Measurements from ENCODE around the gene HLA-DOB. TPM values are rescaled to one million over a fixed set of nuclear protein-coding genes. Genes with fewer than 3 reads are reported as not detected.

The HLA-DOB gene
- total and polyA plus RNA-seq, 10 donors, result 30.7 to 179 (median 48.2) TPM

DNA sequence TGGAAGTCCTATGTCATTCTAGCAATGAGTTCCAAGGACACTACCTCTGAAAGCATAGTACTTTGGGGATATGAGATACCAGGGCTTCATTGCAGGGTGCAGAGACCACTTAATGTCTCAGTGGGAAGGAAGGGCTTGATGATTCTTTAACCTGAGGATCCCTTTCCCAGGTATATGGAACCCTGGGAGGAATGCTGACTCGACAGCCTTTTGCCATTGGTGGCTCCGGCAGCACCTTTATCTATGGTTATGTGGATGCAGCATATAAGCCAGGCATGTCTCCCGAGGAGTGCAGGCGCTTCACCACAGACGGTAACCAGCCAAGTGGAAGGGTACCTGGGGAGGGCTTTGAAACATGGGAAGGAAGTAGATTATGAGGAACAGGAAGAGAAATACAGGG is 41.4 kb upstream of the HLA-DOB start:
- WGBS, 5 donors, result 70 to 74% (median 71%) methylated on average over 5 of the region's 5 CpGs
- Histone ChIP-seq H3K4me3 (peak overlapping the region in 1 of 8 donors; percentile 26), H3K27me3 (replicated peaks in 1 of 7) (no peaks in the 10 kb centered on the region), H3K27ac (peak overlapping the region in 6 of 8 donors; percentile 37 to 94 (median 54)), H3K4me1 (peaks cover 31 to 85% (median 53%) of the 10 kb centered on the region in 6 donors), H3K9me3 (no peaks in the 10 kb centered on the region), H3K36me3 (peaks cover 2 to 71% (median 50%) of the 10 kb centered on the region in 6 donors)
- TF ChIP-seq POLR2AphosphoS5 (IDR thresholded peaks at IDR 0.05) (no peak), POLR2A (IDR thresholded peaks at IDR 0.05) (no peak)
- intact Hi-C loops (cut with DNase I; ENCODE audit: low total_unique reads), result no loop called here
- no peak for DNase-seq

DNA sequence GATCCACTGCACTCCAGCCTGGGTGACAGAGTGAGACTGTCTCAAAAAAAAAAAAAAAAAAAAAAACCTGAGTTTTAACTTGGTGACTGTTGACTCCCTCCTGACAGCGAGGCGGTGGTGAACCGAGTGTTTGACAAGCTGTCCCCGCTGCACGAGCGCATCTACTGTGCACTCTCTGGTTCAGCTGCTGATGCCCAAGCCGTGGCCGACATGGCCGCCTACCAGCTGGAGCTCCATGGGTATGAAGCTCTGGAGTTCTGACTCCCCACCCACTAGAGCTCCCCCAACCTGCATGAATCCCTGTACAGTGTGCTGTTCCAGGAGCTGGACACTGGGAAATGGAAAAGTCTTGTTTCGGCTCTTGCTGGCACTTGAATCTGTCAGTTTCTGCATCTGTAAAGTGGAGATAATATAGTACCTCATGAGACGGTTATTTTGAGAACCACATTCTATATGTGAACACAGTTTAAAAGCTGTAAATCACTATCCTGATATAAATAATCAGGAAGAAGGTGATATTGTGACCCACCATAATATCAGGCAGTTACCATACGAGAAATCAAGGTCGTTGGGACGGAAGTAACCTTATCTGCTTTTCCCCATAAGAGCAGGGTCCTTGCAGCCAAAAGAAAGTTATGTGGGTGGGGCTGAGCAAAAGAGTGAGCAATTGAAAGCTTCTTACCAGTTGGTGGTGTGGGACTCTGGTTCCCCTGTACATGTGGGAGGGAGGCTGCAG is 40.5 kb upstream of the HLA-DOB start:
- H3K27me3 ChIP-seq (replicated peaks in 1 of 7), result no peaks in the 10 kb centered on the region
- H3K4me3 ChIP-seq, result peak overlapping the region in 1 of 8 donors; percentile 26
- TF ChIP-seq POLR2A (IDR thresholded peaks at IDR 0.05) (no peak), POLR2AphosphoS5 (IDR thresholded peaks at IDR 0.05) (peak in 1 of 3 donors; percentile 9)
- TF ChIP-seq, protein P1, sequence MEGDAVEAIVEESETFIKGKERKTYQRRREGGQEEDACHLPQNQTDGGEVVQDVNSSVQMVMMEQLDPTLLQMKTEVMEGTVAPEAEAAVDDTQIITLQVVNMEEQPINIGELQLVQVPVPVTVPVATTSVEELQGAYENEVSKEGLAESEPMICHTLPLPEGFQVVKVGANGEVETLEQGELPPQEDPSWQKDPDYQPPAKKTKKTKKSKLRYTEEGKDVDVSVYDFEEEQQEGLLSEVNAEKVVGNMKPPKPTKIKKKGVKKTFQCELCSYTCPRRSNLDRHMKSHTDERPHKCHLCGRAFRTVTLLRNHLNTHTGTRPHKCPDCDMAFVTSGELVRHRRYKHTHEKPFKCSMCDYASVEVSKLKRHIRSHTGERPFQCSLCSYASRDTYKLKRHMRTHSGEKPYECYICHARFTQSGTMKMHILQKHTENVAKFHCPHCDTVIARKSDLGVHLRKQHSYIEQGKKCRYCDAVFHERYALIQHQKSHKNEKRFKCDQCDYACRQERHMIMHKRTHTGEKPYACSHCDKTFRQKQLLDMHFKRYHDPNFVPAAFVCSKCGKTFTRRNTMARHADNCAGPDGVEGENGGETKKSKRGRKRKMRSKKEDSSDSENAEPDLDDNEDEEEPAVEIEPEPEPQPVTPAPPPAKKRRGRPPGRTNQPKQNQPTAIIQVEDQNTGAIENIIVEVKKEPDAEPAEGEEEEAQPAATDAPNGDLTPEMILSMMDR (IDR thresholded peaks at IDR 0.05 in 8 of 11, conservative IDR thresholded peaks at IDR 0.05 in 3 of 11), result no peak
- intact Hi-C loops (cut with DNase I; ENCODE audit: low total_unique reads), result no loop called here
- peaks cover 31 to 83% (median 55%) of the 10 kb centered on the region in 6 donors for H3K4me1 ChIP-seq
- peak overlapping the region in 5 of 8 donors; percentile 25 to 99 (median 49) for H3K27ac ChIP-seq
- WGBS, 5 donors, result 76 to 88% (median 83%) methylated on average over 14 of the region's 14 CpGs
- no peaks in the 10 kb centered on the region for H3K9me3 ChIP-seq
- DNase-seq, result no peak
- peaks cover 2 to 69% (median 50%) of the 10 kb centered on the region in 6 donors for H3K36me3 ChIP-seq

DNA sequence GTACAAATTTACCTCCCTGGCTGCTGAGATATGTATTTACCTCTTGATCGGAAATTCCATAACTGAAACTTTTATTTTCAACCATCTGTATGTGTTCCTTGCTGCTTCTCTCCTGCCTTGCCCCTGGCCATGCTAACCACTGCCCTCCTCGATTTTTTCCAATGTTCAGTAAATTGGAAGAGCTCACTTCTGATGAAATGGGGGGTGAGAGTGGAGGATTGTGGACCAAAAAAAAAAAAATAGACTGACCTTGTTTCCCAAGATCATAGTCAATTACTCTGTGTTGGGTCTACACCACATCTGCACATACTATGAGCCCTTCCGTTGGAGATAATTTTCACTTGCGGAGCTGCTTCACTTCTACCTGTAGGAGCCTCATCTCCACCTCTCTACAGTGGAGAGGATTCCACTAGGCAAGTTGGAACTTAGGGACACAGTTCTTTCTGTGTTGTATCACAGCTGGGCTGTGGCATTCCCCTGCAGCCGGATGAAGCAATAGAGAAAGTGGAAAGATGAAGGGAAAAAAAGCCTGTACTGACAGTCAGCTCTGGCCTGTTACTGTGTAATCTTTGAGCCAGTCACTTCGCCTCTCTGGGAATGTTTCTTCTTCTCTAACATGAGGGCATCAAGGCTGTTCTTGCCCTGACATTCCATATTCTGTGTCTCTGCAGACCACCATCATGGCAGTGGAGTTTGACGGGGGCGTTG is 38.8 kb upstream of the HLA-DOB start:
- whole genome bisulfite sequencing, 5 donors, result 50 to 79% (median 68%) methylated on average over 8 of the region's 8 CpGs
- Histone ChIP-seq H3K27me3 (replicated peaks in 1 of 7) (no peaks in the 10 kb centered on the region), H3K4me3 (peak overlapping the region; percentile 68 to 99 (median 96)), H3K4me1 (peaks cover 45 to 83% (median 67%) of the 10 kb centered on the region in 6 donors), H3K36me3 (peaks cover 0 to 69% (median 53%) of the 10 kb centered on the region in 6 donors), H3K27ac (peak overlapping the region; percentile 94 to 100 (median 99)), H3K9me3 (no peaks in the 10 kb centered on the region)
- no peak for DNase-seq
- no peak for TF ChIP-seq POLR2A (IDR thresholded peaks at IDR 0.05)
- TF ChIP-seq POLR2AphosphoS5 (IDR thresholded peaks at IDR 0.05), result no peak
- TF ChIP-seq, protein P1 (IDR thresholded peaks at IDR 0.05 in 8 of 11, conservative IDR thresholded peaks at IDR 0.05 in 3 of 11), result no peak
- intact Hi-C loops (cut with DNase I; ENCODE audit: low total_unique reads), result no loop called here

DNA sequence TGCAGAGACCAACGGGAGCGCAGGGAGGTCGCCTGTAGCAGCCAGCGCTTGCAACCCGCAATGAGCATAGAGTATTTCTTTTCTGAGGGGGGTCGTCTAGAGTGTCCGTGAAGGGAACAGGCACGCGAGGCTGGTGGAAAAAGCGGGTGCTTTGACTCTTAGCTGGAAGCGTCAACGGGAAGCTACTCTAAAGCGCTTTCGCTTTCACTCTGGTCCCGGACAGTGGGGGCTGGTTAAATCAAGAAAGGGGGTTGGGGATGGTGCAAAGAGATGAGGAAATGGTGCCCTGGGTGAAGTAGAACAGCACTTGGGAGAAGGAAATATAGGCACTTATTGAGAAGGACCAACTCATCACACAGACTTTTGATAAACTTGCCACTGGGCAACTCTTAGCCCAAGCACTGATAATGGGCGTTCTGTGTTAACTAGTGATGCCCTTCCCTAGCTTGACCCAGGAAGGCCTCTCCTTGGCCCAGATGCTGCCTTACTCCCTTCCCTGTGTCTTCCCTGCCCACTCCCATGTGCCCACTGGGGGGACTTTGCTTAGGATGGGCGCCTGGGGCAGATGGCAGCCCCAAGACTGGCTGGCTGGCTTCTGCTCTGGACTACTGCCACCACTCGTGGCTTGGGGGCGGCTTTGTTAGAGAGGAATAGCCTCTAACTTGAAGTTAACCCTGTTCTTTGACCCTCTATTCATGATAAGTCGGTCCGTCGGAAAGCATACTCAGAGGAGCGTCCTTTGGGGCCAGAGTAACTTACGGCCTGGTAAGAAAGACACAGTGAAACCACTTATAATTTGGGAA is 37.8 kb upstream of the HLA-DOB start:
- Histone ChIP-seq H3K36me3 (peaks cover 0 to 69% (median 53%) of the 10 kb centered on the region in 6 donors), H3K27me3 (replicated peaks in 1 of 7) (no peaks in the 10 kb centered on the region), H3K27ac (peak overlapping the region; percentile 94 to 100 (median 99)), H3K4me3 (peak overlapping the region; percentile 68 to 99 (median 96)), H3K4me1 (peaks cover 51 to 85% (median 75%) of the 10 kb centered on the region in 6 donors), H3K9me3 (no peaks in the 10 kb centered on the region)
- intact Hi-C loops (cut with DNase I; ENCODE audit: low total_unique reads), result no loop called here
- WGBS, 5 donors, result 1 to 5% (median 5%) methylated on average over 23 to 24 of the region's 24 CpGs
- peak; percentile 85 for DNase-seq
- TF ChIP-seq POLR2A (IDR thresholded peaks at IDR 0.05) (no peak), POLR2AphosphoS5 (IDR thresholded peaks at IDR 0.05) (no peak)
- TF ChIP-seq, protein P1 (IDR thresholded peaks at IDR 0.05 in 8 of 11, conservative IDR thresholded peaks at IDR 0.05 in 3 of 11), result no peak

All from spleen (tissue), 11 donors.